ENCODE measurements around the gene ABL1. TPM values are rescaled to one million over a fixed set of nuclear protein-coding genes. Genes with fewer than 3 reads are reported as not detected.
"Not testable (repeated sequence)": the region's sequence is repeated elsewhere in the genome, so short reads cannot be mapped to it uniquely, and the experiment has no call there.

The ABL1 gene
- total and polyA plus RNA-seq, 7 donors = 24.5 to 127 (median 69.6) TPM

GRCh38 chr9:130905902-130906734 is 71.1 kb downstream of the ABL1 start:
- H3K36me3 ChIP-seq = no peaks in the 10 kb centered on the region
- intact Hi-C loops (cut with DNase I) = no loop called here
- no peaks in the 10 kb centered on the region for H3K9me3 ChIP-seq
- H3K4me1 ChIP-seq = no peaks in the 10 kb centered on the region
- no peak overlapping the region for H3K27ac ChIP-seq
- peaks cover 0 to 27% (median 26%) of the 10 kb centered on the region in 3 donors for H3K27me3 ChIP-seq
- DNase-seq = no peak
- no peak overlapping the region for H3K4me3 ChIP-seq
- TF ChIP-seq POLR2AphosphoS5 (IDR thresholded peaks at IDR 0.05) (no peak), POLR2A (IDR thresholded peaks at IDR 0.05) (no peak), CTCF (IDR thresholded peaks at IDR 0.05) (no peak)
- WGBS, 2 donors = 85 to 90% methylated on average over 24 of the region's 24 CpGs

- Histone ChIP-seq H3K27ac (no peak overlapping the region), H3K9me3 (no peaks in the 10 kb centered on the region), H3K4me3 (no peak overlapping the region), H3K27me3 (peaks cover 0 to 25% (median 20%) of the 10 kb centered on the region in 3 donors), H3K36me3 (no peaks in the 10 kb centered on the region), H3K4me1 (no peaks in the 10 kb centered on the region)
- intact Hi-C loops (cut with DNase I) = no loop called here
- 84 to 86% methylated on average over 21 of the region's 21 CpGs for WGBS, 2 donors
- DNase-seq = no peak
- TF ChIP-seq POLR2AphosphoS5 (IDR thresholded peaks at IDR 0.05) (no peak), CTCF (IDR thresholded peaks at IDR 0.05) (no peak), EP300 (IDR thresholded peaks at IDR 0.05) (no peak), POLR2A (IDR thresholded peaks at IDR 0.05) (no peak)
Observed at GRCh38 chr9:130906735-130907416, 71.8 kb downstream of the ABL1 start.

- H3K9me3 ChIP-seq = no peaks in the 10 kb centered on the region
- H3K4me3 ChIP-seq = no peak overlapping the region
- H3K36me3 ChIP-seq = no peaks in the 10 kb centered on the region
- 69 to 86% methylated on average over 22 of the region's 22 CpGs for WGBS, 2 donors
- DNase-seq = no peak
- intact Hi-C loops (cut with DNase I) = no loop called here
- peaks cover 0 to 10% (median 5%) of the 10 kb centered on the region in 3 donors for H3K27me3 ChIP-seq
- H3K4me1 ChIP-seq = peaks cover 0 to 8% (median 4%) of the 10 kb centered on the region in 4 donors
- no peak overlapping the region for H3K27ac ChIP-seq
- no peak for TF ChIP-seq POLR2A (IDR thresholded peaks at IDR 0.05)
- no peak for TF ChIP-seq CTCF (IDR thresholded peaks at IDR 0.05)
- TF ChIP-seq EP300 (IDR thresholded peaks at IDR 0.05) = no peak
- no peak for TF ChIP-seq POLR2AphosphoS5 (IDR thresholded peaks at IDR 0.05)
Observed at GRCh38 chr9:130908146-130908877, 73.3 kb downstream of the ABL1 start.

GRCh38 chr9:130908878-130909355 is 73.9 kb downstream of the ABL1 start:
- TF ChIP-seq CTCF (IDR thresholded peaks at IDR 0.05) (no peak), POLR2A (IDR thresholded peaks at IDR 0.05) (no peak), EP300 (IDR thresholded peaks at IDR 0.05) (no peak), POLR2AphosphoS5 (IDR thresholded peaks at IDR 0.05) (no peak)
- intact Hi-C loops (cut with DNase I) = no loop called here

GRCh38 chr9:130910041-130910440 is 75.0 kb downstream of the ABL1 start:
- intact Hi-C loops (cut with DNase I); H3K27ac ChIP-seq: not testable (repeated sequence)
- 93% methylated on average over 27 of the region's 27 CpGs for WGBS, 2 donors

More at GRCh38 chr9:130908878-130909355, 73.9 kb downstream of the ABL1 start:
- Histone ChIP-seq H3K36me3 (no peaks in the 10 kb centered on the region), H3K9me3 (no peaks in the 10 kb centered on the region), H3K4me3 (no peak overlapping the region), H3K27me3 (peaks cover 0 to 4% (median 0%) of the 10 kb centered on the region in 3 donors), H3K4me1 (peaks cover 0 to 9% (median 4%) of the 10 kb centered on the region in 4 donors), H3K27ac (no peak overlapping the region)
- no peak for DNase-seq
- 86 to 92% methylated on average over 19 of the region's 19 CpGs for WGBS, 2 donors

GRCh38 chr9:130910670-130911069 is 75.6 kb downstream of the ABL1 start:
- H3K4me3 ChIP-seq; H3K4me1 ChIP-seq; intact Hi-C loops (cut with DNase I); H3K27me3 ChIP-seq; DNase-seq; H3K27ac ChIP-seq; H3K9me3 ChIP-seq; H3K36me3 ChIP-seq: not testable (repeated sequence)
- WGBS, 2 donors = 71 to 89% methylated on average over 1 of the region's 1 CpG

More at GRCh38 chr9:130910041-130910440, 75.0 kb downstream of the ABL1 start:
- DNase-seq, H3K4me1 ChIP-seq, H3K9me3 ChIP-seq, H3K27me3 ChIP-seq, H3K4me3 ChIP-seq, H3K36me3 ChIP-seq: not testable (repeated sequence)

Measured in sigmoid colon (tissue), 7 donors.